Measurements from ENCODE around the gene PLA2G10.

DNA sequence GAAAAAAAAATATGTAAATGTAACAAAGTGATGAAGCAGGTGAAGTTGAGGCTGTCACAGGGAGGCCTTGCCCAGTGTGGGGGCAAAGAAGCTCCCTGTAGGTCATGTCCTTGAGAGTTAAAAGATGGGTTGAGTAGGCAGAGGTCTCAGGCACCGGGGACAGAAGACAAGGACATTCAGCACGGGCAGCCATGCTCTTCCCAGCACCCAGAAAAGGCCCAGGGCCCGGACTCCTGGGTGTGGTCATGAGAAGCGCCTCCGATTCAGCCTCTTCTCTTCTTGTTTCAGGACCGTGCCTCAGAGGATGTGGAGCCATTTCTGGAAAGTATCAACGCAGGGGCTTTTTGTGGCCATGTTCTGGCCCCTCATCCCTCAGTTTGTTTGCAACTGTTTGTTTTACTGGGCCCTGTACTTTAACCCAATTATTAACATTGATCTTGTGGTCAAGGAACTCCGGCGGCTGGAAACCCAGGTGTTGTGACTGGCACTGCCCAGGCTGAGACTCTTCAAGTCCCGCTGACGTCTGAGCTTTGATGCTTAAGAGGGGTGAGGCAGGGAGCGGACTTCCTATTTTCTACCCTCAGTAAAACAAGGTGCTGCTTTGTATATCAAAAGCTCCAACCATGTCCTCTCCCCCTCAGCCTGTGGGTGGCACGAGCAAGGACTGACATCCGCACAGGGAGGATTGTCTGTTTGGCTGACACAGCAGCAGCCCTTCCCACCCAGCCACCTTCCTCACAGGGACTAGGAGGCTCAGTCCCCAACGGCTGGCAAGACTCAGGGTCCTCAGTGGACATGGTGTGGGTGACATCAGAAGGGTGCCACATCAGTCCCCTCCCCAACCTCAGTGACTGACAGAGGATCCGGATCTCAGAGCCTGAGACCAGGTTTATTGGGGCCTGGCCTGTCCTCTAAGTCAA is 26.5 kb downstream of the PLA2G10 start:
- TF ChIP-seq PYGO2 (tag; IDR thresholded peaks at IDR 0.05) (no peak), SMC3 (conservative IDR thresholded peaks at IDR 0.05; ENCODE audit: insufficient read depth, low read depth, low read length) (no peak)
